Choroid plexus epithelial cell (primary cell): Measurements from ENCODE around the gene RPL26.

Experiments used
- DNase-seq: peaks from one replicate; pipeline ENCODE4 v3.0.0-alpha.2; 2010; ENCODE audit warnings: low read depth
- H3K4me3 ChIP-seq: 2 replicates; pipeline ENCODE4 v1.5.1; 2011; ENCODE audit warnings: low read depth, mild to moderate bottlenecking, control low read depth, low read length, moderate library complexity
- TF ChIP-seq, protein P1 (sequence below): conservative IDR thresholded peaks from 2 replicates; pipeline ENCODE4 v1.5.1; 2011; ENCODE audit warnings: low read depth, mild to moderate bottlenecking, control low read depth, inconsistent platforms, low read length, moderate library complexity

Gene RPL26

DNA sequence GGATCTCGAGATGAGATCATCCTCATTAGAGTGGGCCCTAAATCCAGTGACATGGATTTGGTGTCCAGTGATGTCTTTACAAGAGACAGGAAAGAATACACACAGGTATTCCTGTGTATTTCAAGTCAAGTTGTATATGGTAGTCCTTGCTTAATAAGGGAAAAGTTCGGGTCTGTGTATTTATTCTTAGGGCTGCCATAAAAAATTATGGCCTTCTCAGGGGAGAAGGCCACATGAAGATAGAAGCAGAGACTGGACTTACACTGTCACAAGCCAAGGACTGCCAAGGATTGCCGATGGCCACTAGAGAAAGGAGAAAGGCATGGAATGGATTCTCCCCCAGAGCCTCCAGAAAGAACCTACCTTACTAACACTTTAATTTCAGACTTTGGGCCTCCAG, 14.8 kb downstream of the RPL26 start:
- no peak for DNase-seq
- TF ChIP-seq, protein P1, sequence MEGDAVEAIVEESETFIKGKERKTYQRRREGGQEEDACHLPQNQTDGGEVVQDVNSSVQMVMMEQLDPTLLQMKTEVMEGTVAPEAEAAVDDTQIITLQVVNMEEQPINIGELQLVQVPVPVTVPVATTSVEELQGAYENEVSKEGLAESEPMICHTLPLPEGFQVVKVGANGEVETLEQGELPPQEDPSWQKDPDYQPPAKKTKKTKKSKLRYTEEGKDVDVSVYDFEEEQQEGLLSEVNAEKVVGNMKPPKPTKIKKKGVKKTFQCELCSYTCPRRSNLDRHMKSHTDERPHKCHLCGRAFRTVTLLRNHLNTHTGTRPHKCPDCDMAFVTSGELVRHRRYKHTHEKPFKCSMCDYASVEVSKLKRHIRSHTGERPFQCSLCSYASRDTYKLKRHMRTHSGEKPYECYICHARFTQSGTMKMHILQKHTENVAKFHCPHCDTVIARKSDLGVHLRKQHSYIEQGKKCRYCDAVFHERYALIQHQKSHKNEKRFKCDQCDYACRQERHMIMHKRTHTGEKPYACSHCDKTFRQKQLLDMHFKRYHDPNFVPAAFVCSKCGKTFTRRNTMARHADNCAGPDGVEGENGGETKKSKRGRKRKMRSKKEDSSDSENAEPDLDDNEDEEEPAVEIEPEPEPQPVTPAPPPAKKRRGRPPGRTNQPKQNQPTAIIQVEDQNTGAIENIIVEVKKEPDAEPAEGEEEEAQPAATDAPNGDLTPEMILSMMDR = no peak
- H3K4me3 ChIP-seq = no peak overlapping the region

DNA sequence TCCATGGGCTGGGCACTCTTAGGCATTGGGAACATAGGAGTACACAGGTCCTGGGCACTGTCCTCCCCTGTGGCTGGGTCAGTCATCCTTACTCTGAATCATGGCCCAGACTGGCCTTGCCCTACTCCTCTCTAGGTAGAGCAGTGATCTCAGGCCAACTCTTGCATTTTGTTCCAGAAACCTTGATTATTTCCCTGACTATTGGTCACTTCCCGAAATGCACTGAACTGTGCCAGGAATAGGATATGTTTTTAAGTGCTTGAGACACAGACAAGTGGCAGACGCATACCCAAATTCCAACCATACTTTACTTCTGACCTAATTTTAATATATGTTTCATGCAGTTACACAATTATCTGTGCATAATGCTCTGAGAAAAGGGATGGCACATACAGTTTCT, 16.8 kb downstream of the RPL26 start:
- no peak overlapping the region for H3K4me3 ChIP-seq
- TF ChIP-seq, protein P1 = no peak
- peak; percentile 75 for DNase-seq

DNA sequence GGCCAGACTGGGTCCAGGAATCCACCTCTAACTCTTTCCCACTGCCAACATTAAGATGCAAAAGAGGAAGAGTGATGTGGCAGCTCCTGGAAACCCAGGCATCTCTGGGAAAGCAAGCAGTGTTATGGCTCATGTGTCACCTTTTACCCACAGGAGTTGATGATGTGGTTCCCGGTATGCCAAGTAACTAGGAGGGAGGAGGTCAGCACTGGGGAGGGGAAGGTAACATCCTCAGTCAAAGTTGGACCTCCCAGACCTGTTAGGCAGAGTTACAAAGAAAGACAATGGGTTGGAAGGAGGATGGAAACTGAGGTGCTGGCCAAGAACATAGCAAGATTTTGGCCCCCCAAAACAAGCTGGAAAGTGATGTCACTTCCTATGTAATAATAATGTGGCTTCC, 17.9 kb downstream of the RPL26 start:
- DNase-seq = peak; percentile 17
- H3K4me3 ChIP-seq = no peak overlapping the region
- TF ChIP-seq, protein P1 = no peak

DNA sequence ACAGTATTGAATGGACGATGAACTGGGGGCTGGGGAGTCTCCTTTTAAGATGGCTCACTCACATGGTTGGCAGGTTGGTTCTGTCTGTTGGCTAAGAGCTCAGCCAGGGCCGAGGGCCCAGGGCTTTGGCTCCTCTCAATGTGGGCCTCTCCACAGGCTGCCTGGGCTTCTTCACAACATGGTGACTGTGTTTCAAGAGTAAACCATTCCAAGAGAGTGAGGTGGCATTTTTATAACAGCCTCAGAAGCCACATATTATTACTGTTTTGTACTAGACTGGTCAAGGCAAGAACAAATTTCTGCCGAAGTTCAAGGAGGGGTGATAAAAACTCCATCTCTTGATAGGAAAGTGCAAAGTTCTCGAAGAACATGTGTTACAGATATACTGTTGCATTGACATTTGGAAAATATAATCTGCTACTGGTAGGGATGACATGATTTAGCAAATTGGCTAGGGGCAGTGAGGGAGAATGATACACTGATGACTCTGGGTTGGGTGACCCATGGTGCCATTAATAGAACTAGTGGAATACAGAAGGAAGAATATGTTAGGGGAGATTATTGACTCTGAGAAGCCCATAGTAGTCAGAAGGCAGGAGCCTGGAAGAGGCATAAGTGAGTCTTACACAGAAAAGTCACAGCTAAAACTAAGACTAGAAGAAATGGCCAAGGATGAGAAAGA, 20.2 kb downstream of the RPL26 start:
- DNase-seq = peak; percentile 43
- TF ChIP-seq, protein P1 = no peak
- no peak overlapping the region for H3K4me3 ChIP-seq

DNA sequence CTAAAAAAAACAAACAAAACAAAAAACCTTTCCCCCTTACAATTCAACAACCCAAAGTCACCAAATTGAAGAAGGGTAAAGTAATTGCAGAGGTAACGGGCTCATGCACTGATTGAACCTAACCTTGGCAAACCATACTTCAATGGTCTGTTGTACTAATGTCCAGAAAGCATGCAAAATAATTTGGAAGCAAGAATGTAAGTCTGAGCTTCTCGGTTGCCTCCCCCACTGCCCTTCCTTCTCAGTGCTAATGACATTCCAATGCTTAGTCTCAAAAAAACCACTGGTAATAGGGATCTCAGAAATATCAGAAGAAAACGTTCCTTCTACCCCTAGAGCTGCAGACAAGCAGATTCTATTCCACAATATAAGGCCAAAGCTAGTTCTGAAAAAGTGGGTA, 22.2 kb downstream of the RPL26 start:
- TF ChIP-seq, protein P1 = no peak
- H3K4me3 ChIP-seq = no peak overlapping the region
- DNase-seq = no peak

DNA sequence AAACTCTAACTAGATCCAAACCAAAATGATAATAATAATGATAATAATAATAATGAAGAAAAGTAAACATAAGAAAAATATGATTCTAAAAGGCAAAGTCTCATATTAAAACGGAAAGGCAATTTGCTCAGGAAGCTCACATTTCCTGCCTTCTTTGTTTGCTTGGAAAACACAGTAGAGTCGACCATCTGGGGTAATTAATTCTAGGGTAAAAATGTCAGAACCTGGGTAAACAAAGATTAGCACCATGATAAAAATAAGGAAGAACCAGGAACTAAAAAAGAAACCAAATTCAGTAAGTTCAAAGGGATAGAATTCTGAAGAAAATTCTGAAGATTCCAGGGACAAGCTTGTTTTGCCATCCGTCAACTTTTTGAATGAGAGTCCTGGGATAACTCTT, 22.7 kb downstream of the RPL26 start:
- TF ChIP-seq, protein P1 = no peak
- no peak for DNase-seq
- H3K4me3 ChIP-seq = no peak overlapping the region

DNA sequence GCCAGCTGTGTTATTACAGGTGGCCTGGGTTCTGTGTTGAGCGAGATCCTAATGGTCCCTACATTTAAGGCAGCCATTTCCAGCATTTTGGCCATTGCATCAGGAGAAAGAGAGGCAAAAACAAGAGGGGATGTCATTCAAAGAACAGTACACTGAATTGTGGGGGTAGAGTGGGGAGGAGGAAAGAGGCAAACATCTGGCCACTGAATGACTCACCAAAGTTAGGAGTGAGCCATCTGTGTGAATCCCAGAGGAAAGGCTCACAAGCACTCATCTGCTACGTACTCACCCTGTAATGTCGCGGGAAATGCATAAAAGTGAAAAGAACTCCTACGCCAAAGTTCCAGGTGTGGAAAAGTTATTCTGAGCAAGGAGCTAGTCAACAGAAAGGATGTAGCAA, 23.2 kb downstream of the RPL26 start:
- no peak overlapping the region for H3K4me3 ChIP-seq
- DNase-seq = peak; percentile 80
- TF ChIP-seq, protein P1 = no peak
